Measurements from ENCODE around the gene RASAL1. TPM values are rescaled to one million over a fixed set of nuclear protein-coding genes. Genes with fewer than 3 reads are reported as not detected.

The RASAL1 gene
- polyA plus RNA-seq, 4 donors = 8.2 to 14.7 (median 10.5) TPM

GRCh38 chr12:113061061-113061694, 74.4 kb downstream of the RASAL1 start:
- no peak for DNase-seq (ENCODE audit: low read depth in 4 of 4, low spot score in 2 of 4)

DNA sequence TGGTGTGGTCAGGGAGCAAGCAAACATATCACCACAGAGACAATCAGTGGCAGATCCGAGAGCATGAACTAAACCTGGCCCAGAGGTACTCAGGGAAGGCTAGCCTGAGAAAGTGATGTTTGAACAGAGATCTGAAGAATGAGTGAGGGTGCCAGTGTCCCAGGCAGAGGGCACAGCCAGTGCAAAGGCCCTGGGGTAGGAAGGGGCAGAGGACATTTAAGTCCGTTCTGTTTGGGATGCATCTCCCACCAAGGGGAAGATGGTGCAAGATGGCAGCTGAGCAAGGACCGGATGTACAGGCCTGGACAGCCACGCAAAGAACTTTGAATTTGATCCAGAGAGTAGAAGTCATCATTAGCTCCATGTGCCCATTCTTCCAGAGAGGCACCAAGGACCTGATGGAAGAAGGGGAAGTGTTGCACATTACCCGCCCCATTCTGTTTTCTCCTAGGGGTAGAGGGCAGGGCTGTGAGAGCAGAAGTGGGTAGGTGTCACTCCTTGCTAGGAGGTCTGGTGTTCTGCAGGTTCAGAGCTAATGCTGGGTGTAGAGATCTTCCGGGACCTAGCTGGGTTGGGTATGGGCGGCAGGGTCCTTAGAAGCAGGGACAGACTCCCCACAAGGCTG, 75.1 kb downstream of the RASAL1 start:
- DNase-seq (ENCODE audit: low read depth in 4 of 4, low spot score in 2 of 4) = no peak

DNA sequence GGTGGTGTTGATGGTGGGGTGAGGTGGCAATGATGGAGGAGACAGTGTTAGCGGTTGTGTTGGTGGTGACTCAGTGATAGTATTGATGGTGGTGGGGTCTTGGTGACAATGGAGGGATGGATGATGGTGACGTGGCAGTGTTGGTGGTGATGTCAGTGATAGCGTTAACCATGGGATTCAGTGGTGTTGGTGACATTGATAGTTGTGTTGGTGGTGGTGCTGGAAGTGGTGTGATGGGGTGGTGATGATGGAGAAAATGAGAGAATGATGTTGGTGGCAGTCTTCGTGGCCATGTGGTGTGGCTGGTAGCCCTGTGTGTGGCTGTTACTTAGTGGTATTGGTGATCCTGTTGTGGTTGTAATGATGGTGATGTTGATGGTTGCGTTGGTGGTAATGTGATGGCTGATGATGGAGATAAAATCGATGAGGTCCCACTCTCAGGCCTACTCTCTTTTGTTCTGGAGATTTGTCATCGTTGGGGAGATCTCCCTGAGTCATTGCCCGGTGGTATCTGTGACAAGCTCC, 76.4 kb downstream of the RASAL1 start:
- DNase-seq (ENCODE audit: low read depth in 4 of 4, low spot score in 2 of 4) = no peak

GRCh38 chr12:113058553-113058952, 77.0 kb downstream of the RASAL1 start:
- DNase-seq (ENCODE audit: low read depth in 4 of 4, low spot score in 2 of 4) = no peak

DNA sequence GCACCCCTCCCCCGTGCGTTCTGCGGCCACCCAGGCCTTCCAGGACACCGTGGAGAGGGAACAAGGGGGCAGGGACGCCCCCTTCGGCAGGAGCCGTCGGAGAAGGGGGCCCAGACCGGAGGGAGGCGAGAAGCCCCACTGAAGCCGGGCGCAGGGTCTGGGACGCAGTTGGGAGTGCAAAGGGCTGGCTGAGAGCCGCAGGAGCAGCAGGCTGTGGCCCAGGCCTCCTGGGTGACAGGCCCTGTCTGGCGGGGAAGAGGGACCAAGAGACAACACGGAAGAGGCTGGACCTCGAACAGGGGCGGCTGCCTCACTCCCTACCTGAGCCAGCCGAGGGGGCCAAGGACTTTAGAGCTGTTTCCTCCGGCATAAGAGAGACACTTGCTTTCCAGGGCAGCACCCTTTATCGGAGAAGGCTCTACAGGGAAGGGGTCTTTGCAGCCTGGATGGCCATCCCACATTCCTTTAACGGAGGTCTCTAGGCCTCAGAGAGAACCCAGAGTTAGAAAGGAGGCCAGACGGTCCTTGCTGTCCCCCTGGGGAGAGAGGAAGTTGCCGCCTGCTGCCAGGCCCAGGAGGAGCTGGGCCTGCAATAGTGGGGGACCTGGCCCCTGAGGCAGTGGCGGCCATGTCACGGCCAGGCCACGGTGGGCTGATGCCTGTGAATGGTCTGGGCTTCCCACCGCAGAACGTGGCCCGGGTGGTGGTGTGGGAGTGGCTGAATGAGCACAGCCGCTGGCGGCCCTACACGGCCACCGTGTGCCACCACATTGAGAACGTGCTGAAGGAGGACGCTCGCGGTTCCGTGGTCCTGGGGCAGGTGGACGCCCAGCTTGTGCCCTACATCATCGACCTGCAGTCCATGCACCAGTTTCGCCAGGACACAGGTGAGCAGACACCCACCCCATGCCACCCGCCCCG, 77.7 kb downstream of the RASAL1 start:
- DNase-seq (ENCODE audit: low read depth in 4 of 4, low spot score in 2 of 4) = no peak

GRCh38 chr12:113056631-113057488, 78.7 kb downstream of the RASAL1 start, which contains the start of gene DTX1:
TSS of gene DTX1 (plus strand) at chr12:113056730. CDS start at chr12:113058193, 1,463 bp downstream.
- no peak for DNase-seq (ENCODE audit: low read depth in 4 of 4, low spot score in 2 of 4)

DNA sequence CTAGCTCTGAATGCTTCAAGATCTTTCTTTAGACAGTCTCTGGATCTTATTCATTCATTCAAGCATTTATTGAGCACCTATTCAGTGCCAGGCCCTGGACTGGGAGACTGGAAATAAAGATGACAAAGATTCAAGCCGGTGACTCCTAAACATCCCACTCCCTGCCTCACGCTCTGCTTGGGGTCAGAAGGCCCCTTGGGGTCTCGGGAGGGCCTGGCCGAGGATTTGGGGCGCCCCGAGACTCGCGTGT, 79.3 kb downstream of the RASAL1 start:
- DNase-seq (ENCODE audit: low read depth in 4 of 4, low spot score in 2 of 4) = no peak

DNA sequence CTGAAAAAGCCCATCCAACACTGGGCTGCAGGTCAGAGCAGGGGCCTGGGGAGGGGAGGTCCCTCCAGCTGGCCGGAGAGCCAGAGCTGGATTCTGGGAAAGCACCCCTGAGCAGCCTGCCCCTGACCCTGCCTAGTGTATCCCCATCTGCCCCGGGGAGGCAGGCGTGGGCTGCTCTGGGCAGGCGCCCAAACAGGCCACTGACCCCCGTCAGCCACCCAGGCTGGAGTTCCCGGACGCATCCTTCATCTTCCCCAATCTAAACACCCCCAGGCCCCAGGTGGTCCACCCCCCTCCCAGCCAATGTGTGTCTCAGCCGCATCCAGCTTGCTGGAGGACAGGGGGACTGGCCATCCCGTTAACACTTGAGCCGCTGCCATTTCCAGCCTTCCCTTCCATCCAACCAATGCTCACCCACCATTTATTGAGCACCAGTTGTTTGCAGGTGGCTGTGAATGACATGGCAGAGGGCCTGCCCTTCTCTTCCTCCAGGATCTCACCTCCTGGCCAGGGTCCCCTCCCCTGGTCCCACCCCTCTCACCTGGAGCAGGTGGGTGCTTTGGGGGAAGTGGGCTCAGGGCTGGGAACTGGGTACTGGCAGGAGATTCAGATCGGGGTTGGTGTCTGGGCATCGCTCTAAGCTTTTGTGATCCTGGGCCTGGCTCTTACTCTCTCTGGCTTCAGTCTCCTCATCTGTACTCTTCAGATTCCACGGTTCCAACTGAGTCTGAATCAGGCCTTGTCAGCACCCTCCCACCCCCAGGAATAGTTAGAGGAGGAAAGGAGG, 79.8 kb downstream of the RASAL1 start:
- DNase-seq (ENCODE audit: low read depth in 4 of 4, low spot score in 2 of 4) = no peak

- DNase-seq (ENCODE audit: low read depth in 4 of 4, low spot score in 2 of 4) = no peak
Observed at GRCh38 chr12:113054948-113055486, 80.5 kb downstream of the RASAL1 start.

DNA sequence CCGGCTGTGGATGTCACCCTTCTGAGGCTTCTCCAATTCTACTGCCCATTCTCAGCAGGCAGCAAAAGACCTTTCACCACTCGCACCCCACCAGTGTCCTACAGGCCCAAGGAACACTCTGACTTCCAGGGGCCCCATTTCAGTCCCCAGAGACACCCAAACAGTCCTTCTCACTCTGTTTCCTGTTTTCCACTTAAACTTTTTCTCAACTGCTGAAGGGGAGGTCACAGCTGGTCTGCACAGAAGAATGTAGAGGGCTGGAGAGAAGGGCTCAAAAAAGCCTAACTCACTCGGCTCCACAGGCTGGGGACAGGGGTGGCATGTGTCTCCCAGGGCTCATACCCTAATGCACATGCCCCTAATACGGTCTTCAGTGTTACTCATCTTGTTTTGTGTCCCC, 83.2 kb downstream of the RASAL1 start:
- DNase-seq (ENCODE audit: low read depth in 4 of 4, low spot score in 2 of 4) = no peak

- DNase-seq (ENCODE audit: low read depth in 4 of 4, low spot score in 2 of 4) = no peak
Observed at GRCh38 chr12:113051759-113052158, 83.8 kb downstream of the RASAL1 start.

DNA sequence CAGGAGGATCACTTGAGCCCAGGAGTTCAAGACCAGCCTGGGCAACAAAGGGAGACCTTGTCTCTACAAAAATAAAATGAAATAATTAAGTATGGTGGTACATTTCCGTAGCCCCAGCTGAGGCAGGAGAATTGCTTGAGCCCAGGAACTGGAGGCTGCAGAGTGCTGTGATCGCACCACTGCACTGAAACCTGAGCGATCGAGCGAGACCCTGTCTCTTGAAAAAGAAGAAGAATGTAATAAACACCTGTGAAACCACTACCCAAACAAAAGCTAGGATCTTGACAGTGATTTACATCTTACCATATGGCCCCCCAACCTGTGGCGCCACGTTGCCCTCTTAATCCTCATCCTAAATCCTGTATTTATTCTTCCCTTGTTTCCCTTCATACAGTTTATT, 84.8 kb downstream of the RASAL1 start:
- DNase-seq (ENCODE audit: low read depth in 4 of 4, low spot score in 2 of 4) = no peak

DNA sequence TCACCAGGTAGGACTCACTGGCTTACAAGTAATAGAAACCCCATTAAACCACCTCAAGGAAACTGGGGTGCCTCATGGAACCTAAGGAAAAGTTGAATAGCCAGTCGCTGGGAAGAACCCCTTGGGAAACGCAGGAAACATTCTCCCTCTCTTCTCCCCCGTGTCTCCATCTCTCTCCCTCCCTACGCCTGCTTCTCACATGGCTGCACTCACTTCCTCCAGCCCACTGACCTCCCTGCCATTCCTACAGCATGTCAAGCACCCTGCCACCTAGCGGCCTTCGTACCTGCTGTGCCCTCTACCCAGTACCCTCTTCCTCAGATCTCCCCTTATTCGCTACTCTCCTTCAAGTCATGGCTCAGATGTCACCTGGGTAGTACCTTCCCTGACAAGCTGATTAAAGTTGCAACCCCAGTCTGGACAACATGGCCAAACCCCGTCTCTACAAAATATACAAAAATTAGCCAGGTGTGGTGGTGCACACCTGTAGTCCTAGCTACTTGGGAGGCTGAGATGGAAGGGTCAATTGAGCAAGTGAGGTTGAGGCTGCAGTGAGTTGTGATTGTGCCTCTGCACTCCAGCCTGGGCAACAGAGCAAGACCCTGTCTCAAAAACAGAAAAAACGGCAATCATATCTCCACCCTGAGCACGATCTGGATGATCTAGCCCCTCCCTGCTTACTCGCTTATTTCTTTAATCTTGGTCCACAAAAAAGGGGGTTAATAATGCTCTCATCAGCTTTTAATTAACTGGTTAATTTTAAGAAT, 85.4 kb downstream of the RASAL1 start:
- DNase-seq (ENCODE audit: low read depth in 4 of 4, low spot score in 2 of 4) = peak in 1 of 4 donors; percentile 50

Other genes with a start within 250 kb of the RASAL1 start
- 10 to 100 TPM in 3 of 4 donors, 1 to 10 TPM in 1; 9.7 to 15.5 (median 13.5) TPM for gene OAS1, start 228.8 kb downstream of the RASAL1 start, polyA plus RNA-seq (ENCODE audit: insufficient read length in 4 of 4)
- gene OAS3, start 197.3 kb downstream of the RASAL1 start, polyA plus RNA-seq (ENCODE audit: insufficient read length in 4 of 4) = 10 to 100 TPM in 1 of 4 donors, 1 to 10 TPM in 3; 8.3 to 10.4 (median 9.5) TPM
- gene OAS2, start 157.2 kb downstream of the RASAL1 start, polyA plus RNA-seq (ENCODE audit: insufficient read length in 4 of 4) = 10 to 100 TPM in 1 of 4 donors, 1 to 10 TPM in 3; 5.5 to 10.4 (median 6.9) TPM
- gene DTX1, start 79.0 kb downstream of the RASAL1 start, polyA plus RNA-seq (ENCODE audit: insufficient read length in 4 of 4) = 10 to 100 TPM; 10.6 to 16.5 (median 14.9) TPM
- gene CFAP73, start 14.0 kb upstream of the RASAL1 start, polyA plus RNA-seq (ENCODE audit: insufficient read length in 4 of 4) = 1 to 10 TPM in 3 of 4 donors, under 1 TPM in 1; 0.76 to 2.5 (median 1.9) TPM
- 10 to 100 TPM; 65.9 to 94.7 (median 85.8) TPM for gene DDX54, start 49.7 kb upstream of the RASAL1 start, polyA plus RNA-seq (ENCODE audit: insufficient read length in 4 of 4)
- 10 to 100 TPM; 14.7 to 20.1 (median 17.9) TPM for gene RITA1, start 50.0 kb upstream of the RASAL1 start, polyA plus RNA-seq (ENCODE audit: insufficient read length in 4 of 4)
- 10 to 100 TPM; 25.0 to 49.6 (median 37.6) TPM for gene TPCN1, start 85.7 kb upstream of the RASAL1 start, polyA plus RNA-seq (ENCODE audit: insufficient read length in 4 of 4)
- 10 to 100 TPM; 12.3 to 18.8 (median 14.7) TPM for gene SLC8B1, start 199.3 kb upstream of the RASAL1 start, polyA plus RNA-seq (ENCODE audit: insufficient read length in 4 of 4)
- 10 to 100 TPM; 15.4 to 23.4 (median 18.2) TPM for gene PLBD2, start 222.8 kb upstream of the RASAL1 start, polyA plus RNA-seq (ENCODE audit: insufficient read length in 4 of 4)